Spleen (tissue), 7 donors: Measurements from ENCODE around the gene ZNF214.

ENCODE experiments used
- POLR2A ChIP-seq, 3 donors: fragments of 450-650 bp; IDR thresholded peaks; one replicate each; pipeline ENCODE4 v1.5.1; 2017; ENCODE audit warnings: antibody characterized with exemption in 3 of 3, mild to moderate bottlenecking in 1 of 3
- TF ChIP-seq, protein P1 (sequence below), 11 experiments: fragments of 200-600 bp in 7 of 11; fragments of 450-650 bp in 4 of 11; sonication (generic) in 4 of 11; IDR thresholded peaks in 8 of 11; conservative IDR thresholded peaks in 3 of 11; 1 replicate in 7 of 11; 2 replicates in 4 of 11; pipeline versions ENCODE4 v1.4.0 to v1.8.0; 2016 to 2021; ENCODE audit warnings: antibody characterized with exemption in 11 of 11, inconsistent platforms in 4 of 11, mild to moderate bottlenecking in 1 of 11
- donor health status: DM: no; HTN: no; CAD: no; lungs with moderate emphysema.
- donor health status: DM: no; HTN: no; CAD: no.
- donor health status: DM: no; HTN: no; CAD: no.

DNA sequence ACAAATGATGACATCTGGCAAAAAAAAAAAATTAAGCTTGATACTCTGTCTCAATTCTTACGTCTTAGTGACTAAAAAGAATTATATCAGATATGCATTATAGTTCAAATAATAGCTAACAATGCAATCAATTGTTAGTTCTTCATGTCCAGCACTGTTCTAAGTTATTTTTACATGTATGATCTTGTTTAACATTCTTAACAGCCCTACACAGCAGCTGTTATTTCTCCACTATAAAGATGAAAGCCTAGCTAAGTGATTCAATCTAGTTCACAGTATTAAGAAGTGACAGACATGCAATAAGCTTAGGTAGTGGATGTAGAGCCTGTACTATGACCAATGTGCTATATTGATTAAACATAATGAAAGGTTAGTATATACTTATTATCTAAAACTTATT, 4.1 kb downstream of the ZNF214 start:
- TF ChIP-seq, protein P1, sequence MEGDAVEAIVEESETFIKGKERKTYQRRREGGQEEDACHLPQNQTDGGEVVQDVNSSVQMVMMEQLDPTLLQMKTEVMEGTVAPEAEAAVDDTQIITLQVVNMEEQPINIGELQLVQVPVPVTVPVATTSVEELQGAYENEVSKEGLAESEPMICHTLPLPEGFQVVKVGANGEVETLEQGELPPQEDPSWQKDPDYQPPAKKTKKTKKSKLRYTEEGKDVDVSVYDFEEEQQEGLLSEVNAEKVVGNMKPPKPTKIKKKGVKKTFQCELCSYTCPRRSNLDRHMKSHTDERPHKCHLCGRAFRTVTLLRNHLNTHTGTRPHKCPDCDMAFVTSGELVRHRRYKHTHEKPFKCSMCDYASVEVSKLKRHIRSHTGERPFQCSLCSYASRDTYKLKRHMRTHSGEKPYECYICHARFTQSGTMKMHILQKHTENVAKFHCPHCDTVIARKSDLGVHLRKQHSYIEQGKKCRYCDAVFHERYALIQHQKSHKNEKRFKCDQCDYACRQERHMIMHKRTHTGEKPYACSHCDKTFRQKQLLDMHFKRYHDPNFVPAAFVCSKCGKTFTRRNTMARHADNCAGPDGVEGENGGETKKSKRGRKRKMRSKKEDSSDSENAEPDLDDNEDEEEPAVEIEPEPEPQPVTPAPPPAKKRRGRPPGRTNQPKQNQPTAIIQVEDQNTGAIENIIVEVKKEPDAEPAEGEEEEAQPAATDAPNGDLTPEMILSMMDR (IDR thresholded peaks at IDR 0.05 in 8 of 11, conservative IDR thresholded peaks at IDR 0.05 in 3 of 11) = no peak
- TF ChIP-seq POLR2A (IDR thresholded peaks at IDR 0.05) = no peak
